Measurements from ENCODE around the gene MON1B. TPM values are rescaled to one million over a fixed set of nuclear protein-coding genes. Genes with fewer than 3 reads are reported as not detected.

Gene MON1B
- total and polyA plus RNA-seq, 2 of the 4 experiments (the other 2 are of a cell fraction) = 5.2 to 19.2 TPM

DNA sequence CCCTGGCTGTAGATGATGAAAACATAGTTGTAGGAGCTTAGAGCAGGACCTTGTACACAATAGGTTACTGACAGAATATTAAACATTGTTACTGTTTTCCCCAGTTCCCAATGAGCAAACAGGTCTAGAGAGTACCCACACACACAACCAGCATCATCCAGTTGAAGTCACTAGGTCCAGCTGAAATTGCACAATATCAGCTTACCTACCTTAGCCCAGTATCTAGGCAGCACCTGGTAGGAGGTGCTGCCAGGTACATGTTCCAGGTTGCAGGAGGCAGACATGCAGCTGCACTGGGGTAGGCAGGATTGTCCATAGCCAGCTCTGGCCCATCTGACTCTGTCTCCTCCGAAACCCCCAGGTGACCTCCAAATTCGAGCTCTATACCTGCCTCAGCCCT is 6.8 kb downstream of the MON1B start:
- H3K4me2 ChIP-seq (ENCODE audit: low read depth, low read length) = no peak overlapping the region
- no peak overlapping the region for H3K9ac ChIP-seq (ENCODE audit: low read depth, low read length)
- H2BK5ac ChIP-seq (ENCODE audit: low read depth, low read length, poor library complexity, severe bottlenecking) = no peak overlapping the region
- no peaks in the 10 kb centered on the region for H3K27me3 ChIP-seq (ENCODE audit: control insufficient read depth, insufficient read depth, low read length)
- DNase-seq = no peak
- no TSS peak for BruUV-seq (replicated peaks)
- TF ChIP-seq CEBPB (IDR thresholded peaks at IDR 0.05; ENCODE audit: low read depth, low read length) = peak; percentile 62
- no peak for TF ChIP-seq MAZ (IDR thresholded peaks at IDR 0.05; ENCODE audit: borderline replicate concordance, low read depth, low read length)
- dilution Hi-C loops (cut with HindIII; ENCODE audit: low sequenced_read_pairs, unreplicated experiment) = no loop called here
- H2BK120ac ChIP-seq (ENCODE audit: low read depth, low read length) = no peak overlapping the region
- no peak overlapping the region for H3K18ac ChIP-seq (ENCODE audit: low read depth, low read length)
- no peak overlapping the region for H2BK15ac ChIP-seq (ENCODE audit: low read depth, low read length)
- H2AK9ac ChIP-seq (replicated peaks; ENCODE audit: low read depth, low read length, poor library complexity) = no peak overlapping the region
- H3K4me1 ChIP-seq (ENCODE audit: control insufficient read depth, insufficient read depth, low read length) = no peaks in the 10 kb centered on the region
- H3K9me3 ChIP-seq (ENCODE audit: control insufficient read depth, insufficient read depth, low read length) = no peaks in the 10 kb centered on the region
- no peak overlapping the region for H3K14ac ChIP-seq (replicated peaks; ENCODE audit: low read depth, low read length)
- H2BK20ac ChIP-seq (ENCODE audit: low read depth, low read length) = no peak overlapping the region
- no peak overlapping the region for H2AFZ ChIP-seq (replicated peaks; ENCODE audit: low read length, poor library complexity)
- H2AK5ac ChIP-seq (ENCODE audit: low read depth, low read length) = no peak overlapping the region
- H4K20me1 ChIP-seq (ENCODE audit: insufficient read depth, low read length) = no peaks in the 10 kb centered on the region
- in situ Hi-C loops (cut with MboI; ENCODE audit: low sequenced_read_pairs) = no loop called here
- ChIA-PET POLR2A (ENCODE audit: unreplicated experiment) (no interaction called here), CTCF (no interaction called here)
- H3K23ac ChIP-seq (ENCODE audit: low read depth, low read length) = no peak overlapping the region
- ATAC-seq (ENCODE audit: low read depth) = no peak
- intact Hi-C loops (cut with micrococcal nuclease) = no loop called here
- no peak overlapping the region for H3K56ac ChIP-seq (ENCODE audit: extremely low read depth, insufficient read depth, low read length)
- H3K4ac ChIP-seq (ENCODE audit: low read depth, low read length) = no peak overlapping the region
- no peak overlapping the region for H4K8ac ChIP-seq (ENCODE audit: low read depth in 2 of 2, low read length in 2 of 2)
- H3K9me1 ChIP-seq (ENCODE audit: insufficient read depth, low read length) = peaks cover 4% of the 10 kb centered on the region
- H3K79me1 ChIP-seq (ENCODE audit: low read depth in 1 of 2, low read length in 2 of 2) = peaks cover 0 to 9% of the 10 kb centered on the region in 2 experiments; a peak in 3 of 4 replicates
- WGBS, 2 experiments (ENCODE audit: extremely low coverage in 2 of 2, insufficient read length in 1 of 2) = no CpG with 5 or more reads among the region's 2 CpGs
- H3K27ac ChIP-seq (ENCODE audit: insufficient read depth, low read length) = no peak overlapping the region
- peaks cover 52% of the 10 kb centered on the region for H3K36me3 ChIP-seq (ENCODE audit: control insufficient read depth, insufficient read depth, low read length)
- no peak overlapping the region for H3K4me3 ChIP-seq (ENCODE audit: insufficient read depth, low read depth, low read length)
- H4K5ac ChIP-seq (ENCODE audit: low read depth, low read length) = no peak overlapping the region
- no peak overlapping the region for H4K91ac ChIP-seq (ENCODE audit: insufficient read depth, low read depth, low read length)
